Stimulated activated CD4-positive, alpha-beta T cell treated with anti-CD3 and anti-CD28 coated beads, Interleukin-4, amount 100 ng/mL, for 4 hours (primary cell): ENCODE results near the gene TWIST2.

ENCODE experiments used
- DNase-seq, 2 experiments: peaks; one replicate each; pipeline ENCODE4 v3.0.0-alpha.2; 2020

TWIST2 gene

DNA sequence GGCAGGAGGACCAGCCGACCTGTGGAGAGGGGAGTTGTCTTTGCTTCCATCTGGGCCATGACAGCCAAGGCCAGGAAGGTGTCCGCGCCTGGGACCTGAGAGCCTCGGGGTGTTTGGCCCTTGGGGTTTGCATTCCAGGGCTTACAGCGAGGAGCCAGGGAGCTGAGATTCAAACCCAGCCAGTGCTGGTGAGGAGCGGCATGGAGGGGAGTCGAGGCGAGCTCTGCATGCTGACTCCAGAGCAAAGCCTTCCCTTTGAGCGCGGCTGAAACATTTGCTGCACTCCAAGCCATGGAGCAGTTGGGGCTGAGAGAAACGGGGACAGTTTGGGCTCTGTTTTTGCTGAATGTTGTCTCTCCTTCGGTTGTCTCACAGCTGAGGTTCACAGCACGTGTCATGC is 77.4 kb downstream of the TWIST2 start:
- DNase-seq: no peak

DNA sequence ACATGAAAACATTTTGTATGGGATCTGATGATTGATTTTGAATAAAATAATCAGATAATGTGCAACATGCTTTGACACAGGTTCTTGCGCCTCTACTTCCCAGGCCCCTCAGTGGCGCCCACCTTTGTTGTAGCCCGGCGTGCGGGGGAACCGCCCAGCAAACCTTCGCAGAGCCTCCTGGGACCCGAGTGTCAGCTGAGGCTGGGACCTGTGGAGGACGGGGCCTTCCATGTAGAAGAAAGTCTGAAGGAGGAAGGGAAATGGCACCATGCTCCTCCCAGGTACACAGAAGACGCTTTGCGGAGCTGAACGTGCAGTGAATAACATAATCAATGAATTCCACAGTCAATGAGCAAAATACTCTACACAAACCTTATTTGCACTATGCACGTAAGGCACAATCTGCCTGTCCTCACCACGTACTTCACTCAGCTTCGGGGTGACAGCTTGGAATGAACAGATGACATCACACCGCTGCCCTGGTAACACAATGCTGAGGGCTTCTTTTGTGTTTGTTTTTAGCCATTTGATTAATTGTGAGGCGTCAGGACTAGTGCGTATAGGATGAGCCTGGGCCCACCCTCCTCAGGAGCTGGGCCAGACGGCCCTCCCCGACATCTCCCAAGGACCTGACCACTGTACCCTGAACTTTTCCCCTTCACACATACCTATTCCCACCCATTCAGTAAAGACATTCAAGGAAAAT is 78.1 kb downstream of the TWIST2 start:
- DNase-seq: no peak

DNA sequence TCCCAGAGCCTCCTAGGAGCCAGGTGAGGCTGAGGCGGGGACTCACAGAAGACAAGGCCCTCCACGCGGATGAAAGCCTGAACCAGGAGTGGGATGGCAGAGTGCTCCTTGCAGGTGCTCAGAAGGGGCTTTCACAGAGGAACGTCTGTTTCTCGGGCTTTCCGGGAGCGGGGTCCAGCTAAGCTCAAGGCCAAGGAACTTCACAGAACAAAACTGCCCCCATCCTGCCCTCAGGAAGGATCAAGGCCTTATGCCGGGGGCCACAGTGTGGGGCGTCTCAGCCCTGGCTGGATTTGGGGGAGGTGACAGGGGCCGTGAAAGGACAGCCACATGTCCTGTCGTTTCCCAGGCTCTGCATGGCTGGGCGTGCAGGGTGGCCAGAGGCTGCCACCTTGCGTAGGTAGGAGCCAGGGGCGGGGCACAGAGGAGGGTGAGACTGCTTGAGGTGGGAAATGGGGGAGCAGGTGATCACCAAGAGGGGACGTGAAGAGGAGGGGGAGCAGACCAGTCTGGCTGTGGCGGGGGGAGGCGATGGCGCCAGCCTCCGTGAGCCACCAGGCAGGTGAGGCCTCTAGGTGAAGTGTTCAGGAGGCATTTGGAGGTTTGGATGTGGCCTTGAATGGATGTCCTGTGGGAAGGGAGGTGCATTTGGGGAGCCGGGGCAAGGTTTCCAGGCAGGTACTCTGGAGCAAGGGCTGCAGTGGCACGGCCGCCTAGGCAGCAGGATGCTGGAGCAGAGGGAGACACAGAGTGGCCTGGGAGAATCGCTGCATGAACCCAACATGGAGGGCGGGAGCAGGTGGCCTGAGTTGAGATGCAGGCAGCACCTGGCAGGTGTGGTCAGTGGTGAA is 79.1 kb downstream of the TWIST2 start:
- DNase-seq: no peak

DNA sequence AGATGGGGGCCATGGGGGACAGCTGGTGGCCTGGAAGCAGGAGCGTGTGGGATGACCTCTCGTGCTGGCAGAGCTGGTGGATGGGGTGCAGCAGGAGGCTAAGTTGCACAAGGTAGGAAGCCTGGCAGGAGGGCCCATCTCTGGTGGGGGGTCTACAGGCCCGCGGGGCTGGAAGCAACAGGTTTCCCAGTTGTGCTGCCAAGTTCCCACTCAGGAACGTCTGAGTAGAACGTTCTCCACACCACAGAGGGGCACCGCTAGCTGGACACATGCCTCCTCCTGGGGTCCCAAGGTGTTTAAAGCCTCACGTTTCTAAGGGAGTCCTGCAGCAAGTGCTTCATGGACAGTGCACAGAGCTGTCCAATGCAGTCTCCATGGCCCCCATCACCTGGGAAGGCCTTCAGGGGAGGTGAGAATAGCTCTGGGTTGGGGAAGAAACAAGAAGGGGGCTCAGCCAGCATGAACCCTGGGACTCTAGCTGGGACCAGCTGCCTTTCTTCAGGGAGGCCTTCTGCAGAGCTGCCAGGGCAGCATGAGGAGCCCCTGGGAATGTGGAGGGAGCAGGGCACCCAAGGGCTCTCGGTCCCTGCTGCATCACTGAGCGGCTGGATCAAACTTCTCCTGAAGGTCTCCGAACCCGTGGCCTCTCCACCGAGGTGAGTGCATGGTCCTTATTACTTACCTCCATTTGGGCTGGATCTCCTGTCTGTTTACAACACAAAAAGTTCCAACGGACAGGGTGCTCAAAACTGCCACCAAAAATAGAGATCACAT is 80.0 kb downstream of the TWIST2 start:
- DNase-seq: no peak

DNA sequence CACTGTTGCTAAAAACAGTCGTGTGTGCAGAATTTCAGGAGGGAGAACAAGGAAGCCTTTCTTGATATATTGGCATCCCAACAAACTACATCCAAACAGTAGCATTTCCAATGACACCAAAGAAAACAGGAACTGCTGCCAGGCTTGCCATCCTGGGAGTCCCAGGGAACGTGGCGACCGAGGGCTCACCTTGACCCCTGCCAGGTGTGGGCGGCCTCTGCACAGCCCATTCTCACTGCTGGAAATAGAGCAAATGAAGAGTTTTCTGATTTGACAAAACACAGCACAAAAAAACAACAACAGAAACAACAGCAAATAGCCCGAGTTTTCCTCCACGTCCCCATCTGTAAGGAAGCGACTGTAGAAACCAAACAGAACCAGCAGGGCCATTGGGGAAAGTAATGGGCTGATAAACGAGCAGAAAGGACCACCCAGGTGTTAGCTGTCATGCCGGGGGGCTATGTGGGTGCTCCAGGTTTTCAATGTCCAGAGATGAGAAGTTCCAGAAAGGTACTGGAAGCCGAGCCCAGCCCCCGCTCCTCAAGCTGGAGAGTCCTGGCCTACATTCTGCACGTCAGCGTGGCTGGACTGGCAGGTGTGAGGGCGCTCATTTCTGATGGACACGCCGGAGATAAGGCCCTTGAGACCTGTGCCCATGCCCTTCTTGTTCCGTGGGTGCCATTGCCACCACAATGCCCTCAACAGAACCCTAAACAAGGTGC is 80.8 kb downstream of the TWIST2 start:
- no peak for DNase-seq

DNA sequence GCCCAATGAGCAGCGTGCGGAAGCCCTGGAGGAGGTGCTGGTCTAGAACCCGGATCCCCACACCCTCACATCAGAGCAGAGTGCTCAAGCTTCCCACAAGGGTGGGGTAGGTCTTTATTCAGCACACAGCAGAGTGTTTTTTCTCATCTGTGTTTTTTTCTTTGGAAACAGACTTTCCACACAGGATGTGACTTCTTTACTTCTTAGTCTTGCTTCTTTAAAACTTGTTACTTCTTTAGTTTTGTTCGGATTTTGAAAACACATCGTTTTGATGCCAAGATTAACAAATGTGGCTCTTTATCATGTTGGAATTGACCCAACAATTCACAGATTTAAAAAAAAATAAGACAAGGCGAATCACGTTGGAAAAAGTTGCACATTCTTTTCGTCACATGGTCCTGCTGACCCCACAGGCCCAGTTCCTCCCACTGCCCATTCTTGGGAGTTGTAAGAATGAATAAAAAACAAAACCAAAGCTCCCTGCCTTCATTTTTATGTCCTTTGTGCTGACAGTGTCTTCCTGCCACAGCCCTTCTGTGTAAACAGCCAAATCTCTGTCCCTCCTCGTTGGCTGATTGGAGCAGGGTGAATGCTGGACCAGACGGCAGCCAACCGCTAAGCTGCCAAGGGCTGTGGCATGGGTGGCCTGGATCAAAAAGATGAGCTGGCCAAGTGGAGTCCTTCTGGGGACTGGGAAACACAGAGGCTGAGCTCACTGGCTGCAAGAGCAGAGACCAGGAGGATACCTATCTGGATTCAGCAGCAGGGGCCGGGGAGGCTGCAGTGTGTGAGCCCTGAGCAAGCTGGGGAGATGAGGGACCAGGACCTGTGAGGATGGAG is 81.6 kb downstream of the TWIST2 start:
- no peak for DNase-seq

DNA sequence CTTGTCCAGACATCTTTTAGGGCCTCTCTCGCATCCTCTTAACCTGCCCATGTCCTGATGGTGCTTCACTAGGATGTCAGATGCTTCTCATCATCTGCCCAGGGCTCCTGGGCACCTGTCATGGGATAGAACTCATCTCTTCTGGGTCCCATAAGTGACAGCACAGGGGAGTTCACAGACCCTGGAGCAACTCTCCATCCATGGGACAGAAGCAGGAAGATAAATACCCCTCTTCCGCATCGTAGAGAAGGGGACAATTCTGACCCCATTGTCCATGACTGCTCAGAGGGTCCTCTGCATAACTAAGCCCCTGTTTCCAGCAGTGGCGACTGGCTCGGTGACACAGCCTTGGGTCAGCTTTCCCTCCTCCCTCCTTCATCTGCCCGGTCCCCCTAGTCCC is 82.3 kb downstream of the TWIST2 start:
- DNase-seq: no peak

DNA sequence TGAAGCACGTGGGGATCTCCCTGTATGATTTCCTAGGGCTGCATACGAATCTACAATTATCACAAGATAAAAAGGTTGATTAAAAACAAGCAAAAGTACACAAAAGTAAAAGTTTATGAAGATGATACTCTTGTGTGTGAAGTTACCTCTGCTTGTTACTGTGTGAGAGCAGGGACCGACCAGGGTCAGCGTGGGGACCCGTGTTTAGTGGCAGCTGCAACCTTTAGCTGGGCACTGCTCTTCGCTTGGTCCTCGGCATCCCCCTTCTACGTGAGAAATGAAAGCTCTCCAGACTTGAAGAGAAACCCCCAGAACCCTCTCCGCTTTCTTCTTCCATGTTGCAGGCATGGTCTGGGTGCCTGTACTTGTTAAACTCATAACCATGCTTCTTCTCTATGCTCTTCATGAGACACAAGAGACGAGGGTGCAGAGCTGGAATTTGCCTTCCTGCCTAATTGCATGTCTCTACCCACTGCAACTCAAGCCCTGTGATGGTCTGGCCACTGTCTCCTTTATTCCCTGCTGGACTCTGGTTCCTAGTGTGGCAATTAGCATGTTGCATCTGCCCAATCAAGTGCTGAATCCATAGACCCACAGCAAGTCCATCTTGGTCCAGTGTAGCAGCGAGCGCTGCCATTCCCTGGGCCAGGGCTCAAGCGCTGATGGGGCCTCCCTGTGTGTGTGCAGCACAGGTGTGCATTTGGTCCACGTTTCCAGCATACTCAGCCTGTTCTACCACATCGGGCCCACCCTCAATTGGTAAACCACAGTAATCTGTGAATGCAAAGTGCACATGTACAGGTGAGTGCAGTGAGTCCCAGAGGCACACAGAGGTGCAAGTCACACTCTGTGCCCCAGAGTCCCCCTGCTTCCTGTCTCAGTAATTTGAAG is 88.5 kb downstream of the TWIST2 start:
- no peak for DNase-seq

DNA sequence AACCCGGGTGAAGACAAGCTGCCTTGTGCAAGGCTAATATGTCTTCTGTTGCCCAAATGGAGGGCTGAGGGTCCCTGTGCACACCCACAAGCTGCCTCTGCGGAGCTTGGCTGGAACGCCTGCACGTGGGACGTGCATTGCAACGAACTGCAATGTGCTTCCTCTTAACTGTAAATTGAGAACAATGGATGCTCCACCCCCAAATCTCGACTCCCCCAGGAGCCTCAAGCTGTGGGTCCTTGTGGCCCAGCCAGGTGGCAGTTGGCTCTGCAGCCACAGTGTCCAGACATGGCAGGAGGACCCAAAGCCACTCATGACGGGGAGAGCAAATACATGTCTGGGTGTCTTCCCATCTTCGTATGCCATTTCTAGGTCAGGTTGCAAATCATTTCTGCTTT is 90.1 kb downstream of the TWIST2 start:
- no peak for DNase-seq

DNA sequence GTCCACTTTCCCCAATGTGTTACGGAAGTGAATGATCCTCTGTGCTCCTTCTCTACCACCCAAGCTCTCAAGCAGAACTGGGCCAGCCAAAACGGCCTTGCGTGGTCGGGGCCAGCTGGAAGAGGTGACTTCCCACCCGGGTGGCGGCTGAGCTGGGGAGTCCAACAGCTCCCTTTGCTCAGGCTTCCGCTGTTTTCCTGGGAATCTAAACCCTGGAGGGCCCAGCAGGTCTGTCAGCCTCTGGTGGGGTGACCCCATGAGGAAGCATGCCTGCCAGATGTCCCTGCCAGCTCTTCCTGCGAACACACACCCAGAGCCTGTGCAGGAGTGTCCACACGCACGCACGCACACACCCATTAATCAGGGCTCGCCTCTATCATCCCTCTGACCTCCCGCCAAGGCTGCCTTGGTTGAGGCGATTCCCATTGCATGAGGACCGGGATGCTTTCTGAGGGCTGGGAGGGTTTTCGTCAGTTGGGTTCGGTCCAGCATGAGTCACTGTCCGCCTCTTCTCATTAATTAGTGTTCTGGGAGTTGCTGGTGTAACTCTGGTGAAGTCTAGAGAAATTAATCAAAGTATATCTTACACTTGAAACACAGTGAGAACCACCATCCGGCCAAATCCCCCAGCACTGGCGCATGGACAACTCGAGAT is 90.6 kb downstream of the TWIST2 start:
- no peak for DNase-seq

DNA sequence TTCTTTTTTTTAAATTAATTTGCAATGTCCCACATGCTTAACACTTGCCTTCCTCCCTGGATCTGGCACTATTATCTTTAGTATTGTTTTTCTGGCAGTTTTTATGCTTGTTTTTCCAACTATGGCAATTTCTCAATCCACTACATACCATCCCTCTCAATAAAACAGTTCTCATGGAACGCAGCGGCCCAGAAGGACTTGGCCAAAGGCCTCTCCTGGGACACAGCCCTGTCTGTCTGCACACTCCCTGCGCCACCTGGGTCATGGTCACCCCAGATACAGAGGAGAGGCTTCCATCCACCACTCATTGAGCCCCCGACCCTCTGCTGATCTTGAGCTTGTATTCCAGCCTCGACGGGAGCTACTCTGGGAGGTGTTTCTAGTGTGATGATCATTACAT is 91.2 kb downstream of the TWIST2 start:
- DNase-seq: no peak

DNA sequence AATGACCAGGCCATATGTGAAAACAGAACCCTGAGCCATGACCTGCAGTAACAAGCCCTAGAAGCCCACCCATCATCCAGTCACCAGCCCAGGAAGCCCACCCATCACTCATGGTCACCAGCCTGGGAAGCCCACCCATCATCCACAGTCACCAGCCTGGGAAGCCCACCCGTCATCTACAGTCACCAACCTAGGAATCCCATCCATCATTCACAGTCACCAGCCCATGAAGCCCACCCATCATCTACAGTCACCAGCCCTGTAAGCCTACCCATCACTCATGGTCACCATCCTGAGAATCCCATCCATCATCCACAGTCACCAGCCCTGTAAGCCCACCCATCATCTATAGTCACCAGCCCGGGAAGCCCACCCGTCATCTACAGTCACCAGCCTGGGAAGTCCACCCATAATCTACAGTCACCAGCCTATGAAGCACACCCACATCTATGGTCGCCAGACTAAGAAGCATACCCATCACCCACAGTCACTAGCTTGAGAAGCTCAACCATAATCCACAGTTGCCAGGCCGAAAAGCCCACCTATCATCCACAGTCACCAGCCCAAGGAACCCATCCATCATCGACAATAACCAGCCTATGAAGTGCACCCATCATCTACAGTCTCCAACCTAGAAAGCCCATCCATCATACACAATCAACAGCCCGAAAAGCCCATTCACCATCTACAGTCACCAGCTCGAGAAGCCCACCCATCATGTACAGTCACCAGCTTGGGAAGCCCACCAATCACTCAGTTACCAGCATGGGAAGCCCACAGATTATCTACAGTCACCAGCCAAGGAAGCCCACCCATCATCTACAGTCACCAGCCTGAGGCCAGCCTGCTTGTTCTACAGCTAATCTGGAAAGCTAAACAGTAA is 91.9 kb downstream of the TWIST2 start:
- DNase-seq: no peak

DNA sequence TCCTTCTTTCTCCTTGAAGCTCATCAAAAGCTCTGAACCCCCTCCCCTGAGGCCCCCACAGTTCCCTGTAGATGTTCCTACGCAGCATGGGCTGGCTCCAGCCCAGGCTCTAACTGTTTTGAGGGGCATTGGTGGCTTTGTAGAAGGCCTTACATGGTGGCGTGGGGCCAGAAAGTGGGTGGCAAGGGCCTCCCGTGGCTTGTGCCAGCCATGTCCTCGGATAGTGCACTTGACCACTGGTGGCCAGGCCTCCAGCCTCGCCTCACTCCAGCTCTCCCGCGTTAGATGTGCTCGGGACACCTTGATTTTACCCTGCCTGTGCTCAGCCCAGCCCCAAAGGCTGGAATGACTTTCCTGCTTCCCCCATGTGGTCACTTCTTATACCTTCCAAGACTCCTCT is 92.9 kb downstream of the TWIST2 start:
- no peak for DNase-seq

DNA sequence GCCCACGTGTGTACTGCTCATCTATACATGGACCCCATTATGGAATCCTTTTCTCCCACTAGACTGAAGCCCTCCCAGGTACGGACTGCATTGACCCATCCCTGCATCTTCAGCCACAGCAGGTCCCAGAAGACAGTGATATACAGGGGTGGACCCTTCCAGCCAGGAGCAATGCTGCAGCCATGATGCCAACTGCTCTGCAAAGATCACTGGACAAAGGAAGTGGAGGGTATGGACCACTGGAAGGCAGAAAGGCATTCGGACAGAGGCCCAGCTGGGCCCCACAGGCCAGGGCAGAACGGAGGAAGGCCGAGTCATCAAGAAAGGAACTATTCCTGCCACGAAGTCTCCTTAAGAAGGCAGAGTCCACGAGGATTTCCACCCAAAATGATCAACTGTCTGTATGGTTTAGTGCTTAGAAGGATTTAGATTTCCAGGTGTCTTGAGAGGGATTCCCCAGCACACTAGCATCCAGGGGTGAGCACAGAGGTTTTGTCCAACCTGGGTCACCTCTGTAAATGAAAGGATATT is 93.4 kb downstream of the TWIST2 start:
- no peak for DNase-seq

DNA sequence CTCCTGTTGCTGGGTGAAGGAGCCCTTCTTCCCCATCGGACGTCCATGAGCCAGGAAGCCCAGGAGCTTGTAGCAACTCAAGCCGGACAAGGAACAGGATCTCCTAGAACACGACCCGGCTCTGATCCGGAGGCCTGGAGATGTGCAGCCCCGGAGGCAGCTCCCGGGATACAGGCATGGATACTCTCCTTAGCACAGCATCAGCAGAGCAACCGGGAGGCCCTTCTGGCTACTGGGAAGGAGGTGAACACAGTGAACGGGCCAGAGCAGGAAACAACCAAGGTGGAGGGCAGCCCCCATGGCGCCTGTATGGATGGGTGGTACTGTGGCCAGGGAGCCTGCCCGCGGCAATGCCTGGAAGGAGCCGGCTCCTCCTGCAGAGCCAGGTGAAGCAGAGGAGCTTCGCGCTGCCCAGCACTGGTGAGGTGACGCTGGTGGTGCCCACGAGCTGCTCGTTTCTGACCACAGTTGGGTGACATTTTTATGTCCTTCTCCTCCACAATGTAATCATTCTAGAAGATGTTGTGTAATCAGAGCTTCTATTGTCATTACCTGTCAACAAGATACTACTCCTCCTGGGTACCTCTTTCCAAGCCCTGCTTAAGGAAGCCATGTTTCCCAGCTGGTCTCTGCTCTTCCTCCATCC is 94.3 kb downstream of the TWIST2 start:
- no peak for DNase-seq

DNA sequence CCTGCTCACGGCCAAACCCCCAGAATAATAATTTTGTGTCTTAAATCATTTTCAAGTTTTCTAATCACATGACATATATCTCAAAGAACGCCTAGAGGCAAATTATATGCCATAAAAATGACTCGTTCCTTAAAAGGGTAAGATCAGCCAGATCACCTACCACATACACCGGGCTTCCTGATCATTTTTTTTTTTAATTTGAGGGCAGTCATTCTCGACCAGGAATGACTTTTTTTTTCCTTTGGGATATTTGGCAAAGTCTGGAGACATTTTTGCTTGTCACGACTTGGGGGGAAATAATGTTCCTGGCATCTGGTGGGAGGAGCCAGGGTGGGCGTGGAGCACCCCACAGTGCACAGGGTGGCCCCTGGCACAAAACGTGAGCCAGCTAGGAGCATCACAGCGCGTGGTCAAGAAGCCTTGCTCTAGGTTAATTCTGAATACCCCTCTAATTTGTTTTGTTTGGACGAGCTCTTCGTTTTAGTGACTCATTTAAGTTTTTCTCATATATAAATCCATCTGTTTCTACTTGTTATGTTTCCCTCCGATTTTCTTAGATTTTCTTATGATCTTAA is 94.9 kb downstream of the TWIST2 start:
- no peak for DNase-seq

DNA sequence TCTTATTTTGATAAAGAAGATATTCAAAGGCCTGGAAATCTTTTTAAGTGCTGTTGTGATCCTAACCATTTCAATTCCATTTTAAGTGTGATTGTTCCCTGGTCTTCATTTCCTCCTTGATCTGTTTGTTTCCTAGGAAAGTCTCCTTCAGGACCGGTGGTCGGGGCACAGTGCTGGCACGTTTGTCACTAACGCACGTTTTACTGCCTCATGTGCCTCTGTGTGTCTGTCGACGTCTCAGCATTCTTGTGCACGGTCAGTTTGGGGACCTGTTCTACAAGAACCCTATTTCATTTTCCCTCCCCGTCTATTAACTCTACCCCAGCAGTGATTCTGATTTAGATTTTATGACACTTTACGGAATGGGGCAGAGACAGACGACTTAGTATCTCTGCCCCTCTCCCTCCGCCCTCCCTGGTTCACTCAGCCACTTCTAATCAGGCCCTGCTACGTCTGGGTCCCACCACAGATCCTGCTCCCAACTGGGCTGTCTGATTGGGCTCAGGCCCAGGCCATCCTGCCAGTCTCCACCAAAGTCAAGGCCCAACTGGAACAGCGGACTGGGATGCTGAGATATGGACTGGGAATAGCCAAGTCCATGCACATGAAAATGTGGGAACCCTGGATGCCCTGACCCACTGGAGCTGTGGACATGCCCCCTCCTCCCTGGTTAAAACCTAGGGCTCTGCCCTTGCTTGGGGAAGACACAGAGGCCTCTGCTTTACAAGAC is 95.6 kb downstream of the TWIST2 start:
- no peak for DNase-seq
